Measurements from ENCODE around the gene FCGR3A. TPM values are rescaled to one million over a fixed set of nuclear protein-coding genes. Genes with fewer than 3 reads are reported as not detected.
"Not testable (repeated sequence)": the region's sequence is repeated elsewhere in the genome, so short reads cannot be mapped to it uniquely, and the experiment has no call there.

Gene FCGR3A
- total and polyA plus RNA-seq, 9 donors: 0.66 to 3.1 (median 1.4) TPM

- not testable (repeated sequence) for H3K4me1 ChIP-seq (ENCODE audit: control insufficient read depth, insufficient read depth, low read length); H3K27me3 ChIP-seq (ENCODE audit: control insufficient read depth, insufficient read depth, low read length); H3K4me3 ChIP-seq (ENCODE audit: low read length); H3K36me3 ChIP-seq (ENCODE audit: control insufficient read depth, insufficient read depth, low read length); DNase-seq; H3K9me3 ChIP-seq (replicated peaks; ENCODE audit: control insufficient read depth, low read depth, low read length); H3K27ac ChIP-seq (ENCODE audit: low read length)
- no CpG with 5 or more reads among the region's 2 CpGs for WGBS (ENCODE audit: insufficient coverage)
Observed at GRCh38 chr1:161556990-161557389, 7.4 kb upstream of the FCGR3A start.

GRCh38 chr1:161556143-161556542, 6.5 kb upstream of the FCGR3A start:
- not testable (repeated sequence) for H3K9me3 ChIP-seq (replicated peaks; ENCODE audit: control insufficient read depth, low read depth, low read length); DNase-seq; H3K4me1 ChIP-seq (ENCODE audit: control insufficient read depth, insufficient read depth, low read length); H3K4me3 ChIP-seq (ENCODE audit: low read length); H3K27me3 ChIP-seq (ENCODE audit: control insufficient read depth, insufficient read depth, low read length); H3K36me3 ChIP-seq (ENCODE audit: control insufficient read depth, insufficient read depth, low read length); H3K27ac ChIP-seq (ENCODE audit: low read length)
- WGBS (ENCODE audit: insufficient coverage): no CpG with 5 or more reads among the region's 3 CpGs

- not testable (repeated sequence) for H3K36me3 ChIP-seq (ENCODE audit: control insufficient read depth, insufficient read depth, low read length); H3K9me3 ChIP-seq (replicated peaks; ENCODE audit: control insufficient read depth, low read depth, low read length); H3K27me3 ChIP-seq (ENCODE audit: control insufficient read depth, insufficient read depth, low read length); H3K4me3 ChIP-seq (ENCODE audit: low read length); H3K27ac ChIP-seq (ENCODE audit: low read length); H3K4me1 ChIP-seq (ENCODE audit: control insufficient read depth, insufficient read depth, low read length); DNase-seq
- WGBS (ENCODE audit: insufficient coverage): no CpG with 5 or more reads among the region's 1 CpG
Observed at GRCh38 chr1:161554815-161555417, 5.3 kb upstream of the FCGR3A start.

- not testable (repeated sequence) for H3K27ac ChIP-seq (ENCODE audit: low read length); DNase-seq; H3K36me3 ChIP-seq (ENCODE audit: control insufficient read depth, insufficient read depth, low read length); H3K4me3 ChIP-seq (ENCODE audit: low read length); H3K9me3 ChIP-seq (replicated peaks; ENCODE audit: control insufficient read depth, low read depth, low read length); H3K4me1 ChIP-seq (ENCODE audit: control insufficient read depth, insufficient read depth, low read length); H3K27me3 ChIP-seq (ENCODE audit: control insufficient read depth, insufficient read depth, low read length)
- no CpG with 5 or more reads among the region's 3 CpGs for WGBS (ENCODE audit: insufficient coverage)
Observed at GRCh38 chr1:161554340-161554739, 4.7 kb upstream of the FCGR3A start.

GRCh38 chr1:161553631-161554030, 4.0 kb upstream of the FCGR3A start:
- not testable (repeated sequence) for H3K9me3 ChIP-seq (replicated peaks; ENCODE audit: control insufficient read depth, low read depth, low read length); H3K27me3 ChIP-seq (ENCODE audit: control insufficient read depth, insufficient read depth, low read length); H3K4me3 ChIP-seq (ENCODE audit: low read length); H3K27ac ChIP-seq (ENCODE audit: low read length); DNase-seq; H3K4me1 ChIP-seq (ENCODE audit: control insufficient read depth, insufficient read depth, low read length); H3K36me3 ChIP-seq (ENCODE audit: control insufficient read depth, insufficient read depth, low read length)
- no CpG with 5 or more reads among the region's 2 CpGs for WGBS (ENCODE audit: insufficient coverage)

GRCh38 chr1:161550942-161551341, 1.3 kb upstream of the FCGR3A start:
- not testable (repeated sequence) for H3K4me1 ChIP-seq (ENCODE audit: control insufficient read depth, insufficient read depth, low read length); H3K9me3 ChIP-seq (replicated peaks; ENCODE audit: control insufficient read depth, low read depth, low read length); H3K27me3 ChIP-seq (ENCODE audit: control insufficient read depth, insufficient read depth, low read length); H3K36me3 ChIP-seq (ENCODE audit: control insufficient read depth, insufficient read depth, low read length); DNase-seq; H3K27ac ChIP-seq (ENCODE audit: low read length); H3K4me3 ChIP-seq (ENCODE audit: low read length)
- WGBS (ENCODE audit: insufficient coverage): 90% methylated on average over 2 of the region's 5 CpGs

- H3K4me1 ChIP-seq (ENCODE audit: control insufficient read depth, insufficient read depth, low read length); H3K9me3 ChIP-seq (replicated peaks; ENCODE audit: control insufficient read depth, low read depth, low read length); H3K36me3 ChIP-seq (ENCODE audit: control insufficient read depth, insufficient read depth, low read length); H3K27me3 ChIP-seq (ENCODE audit: control insufficient read depth, insufficient read depth, low read length); H3K4me3 ChIP-seq (ENCODE audit: low read length); H3K27ac ChIP-seq (ENCODE audit: low read length); DNase-seq: not testable (repeated sequence)
- no CpG with 5 or more reads among the region's 2 CpGs for WGBS (ENCODE audit: insufficient coverage)
Observed at GRCh38 chr1:161548749-161549406, 740 bp downstream of the FCGR3A start.

GRCh38 chr1:161547995-161548741, 1.4 kb downstream of the FCGR3A start:
- H3K36me3 ChIP-seq (ENCODE audit: control insufficient read depth, insufficient read depth, low read length); H3K9me3 ChIP-seq (replicated peaks; ENCODE audit: control insufficient read depth, low read depth, low read length); H3K27me3 ChIP-seq (ENCODE audit: control insufficient read depth, insufficient read depth, low read length); H3K27ac ChIP-seq (ENCODE audit: low read length); H3K4me3 ChIP-seq (ENCODE audit: low read length); H3K4me1 ChIP-seq (ENCODE audit: control insufficient read depth, insufficient read depth, low read length); DNase-seq: not testable (repeated sequence)
- WGBS (ENCODE audit: insufficient coverage): no CpG with 5 or more reads among the region's 8 CpGs

GRCh38 chr1:161545005-161545731, 4.5 kb downstream of the FCGR3A start:
- not testable (repeated sequence) for H3K4me3 ChIP-seq (ENCODE audit: low read length); H3K9me3 ChIP-seq (replicated peaks; ENCODE audit: control insufficient read depth, low read depth, low read length); H3K36me3 ChIP-seq (ENCODE audit: control insufficient read depth, insufficient read depth, low read length); DNase-seq; H3K4me1 ChIP-seq (ENCODE audit: control insufficient read depth, insufficient read depth, low read length); H3K27ac ChIP-seq (ENCODE audit: low read length); H3K27me3 ChIP-seq (ENCODE audit: control insufficient read depth, insufficient read depth, low read length)
- WGBS (ENCODE audit: insufficient coverage): 52% methylated on average over 8 of the region's 11 CpGs

- peaks cover 11% of the 10 kb centered on the region for H3K27me3 ChIP-seq (ENCODE audit: control insufficient read depth, insufficient read depth, low read length)
- H3K27ac ChIP-seq (ENCODE audit: low read length); H3K4me3 ChIP-seq (ENCODE audit: low read length); DNase-seq; H3K9me3 ChIP-seq (replicated peaks; ENCODE audit: control insufficient read depth, low read depth, low read length); H3K36me3 ChIP-seq (ENCODE audit: control insufficient read depth, insufficient read depth, low read length); H3K4me1 ChIP-seq (ENCODE audit: control insufficient read depth, insufficient read depth, low read length): not testable (repeated sequence)
- WGBS (ENCODE audit: insufficient coverage): no CpG with 5 or more reads among the region's 1 CpG
Observed at GRCh38 chr1:161543125-161543524, 6.5 kb downstream of the FCGR3A start.

Measured in muscle of leg (tissue), 11 donors.